ENCODE data around the gene SASH1.

DNA sequence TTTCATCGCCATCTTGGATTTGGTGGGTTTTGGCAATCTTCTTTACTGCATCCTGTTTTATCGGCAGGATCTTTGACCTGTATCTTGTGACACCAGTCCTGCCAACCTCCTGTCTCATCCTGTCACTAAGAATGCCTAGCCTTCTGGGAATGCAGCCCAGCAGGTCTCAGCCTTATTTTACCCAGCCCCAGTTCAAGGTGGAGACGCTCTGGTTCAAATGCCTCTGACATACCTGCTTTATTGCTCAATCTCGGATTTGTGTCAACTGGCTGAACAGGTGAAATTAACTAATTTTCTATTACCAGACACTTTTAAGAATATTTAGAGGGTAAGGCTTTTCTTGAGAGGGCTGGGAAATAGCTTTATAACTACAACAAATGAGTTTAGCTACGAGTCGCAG, 102.5 kb downstream of the SASH1 start:
- TF ChIP-seq POLR2AphosphoS5 (IDR thresholded peaks at IDR 0.05; ENCODE audit: low read depth, low read length) (no peak), SIN3A (IDR thresholded peaks at IDR 0.05; ENCODE audit: low read depth) (no peak), EZH2phosphoT487 (IDR thresholded peaks at IDR 0.05; ENCODE audit: borderline replicate concordance) (no peak), POLR2A (IDR thresholded peaks at IDR 0.05; ENCODE audit: borderline replicate concordance, extremely low read depth, insufficient read depth, insufficient read length) (no peak), ZNF274 (IDR thresholded peaks at IDR 0.05; ENCODE audit: low read depth, low read length) (no peak), TCF7L2 (IDR thresholded peaks at IDR 0.05; ENCODE audit: borderline replicate concordance, extremely low read depth, insufficient read depth, insufficient read length) (no peak), ZFX (IDR thresholded peaks at IDR 0.05) (no peak)
- TF ChIP-seq, protein P1, sequence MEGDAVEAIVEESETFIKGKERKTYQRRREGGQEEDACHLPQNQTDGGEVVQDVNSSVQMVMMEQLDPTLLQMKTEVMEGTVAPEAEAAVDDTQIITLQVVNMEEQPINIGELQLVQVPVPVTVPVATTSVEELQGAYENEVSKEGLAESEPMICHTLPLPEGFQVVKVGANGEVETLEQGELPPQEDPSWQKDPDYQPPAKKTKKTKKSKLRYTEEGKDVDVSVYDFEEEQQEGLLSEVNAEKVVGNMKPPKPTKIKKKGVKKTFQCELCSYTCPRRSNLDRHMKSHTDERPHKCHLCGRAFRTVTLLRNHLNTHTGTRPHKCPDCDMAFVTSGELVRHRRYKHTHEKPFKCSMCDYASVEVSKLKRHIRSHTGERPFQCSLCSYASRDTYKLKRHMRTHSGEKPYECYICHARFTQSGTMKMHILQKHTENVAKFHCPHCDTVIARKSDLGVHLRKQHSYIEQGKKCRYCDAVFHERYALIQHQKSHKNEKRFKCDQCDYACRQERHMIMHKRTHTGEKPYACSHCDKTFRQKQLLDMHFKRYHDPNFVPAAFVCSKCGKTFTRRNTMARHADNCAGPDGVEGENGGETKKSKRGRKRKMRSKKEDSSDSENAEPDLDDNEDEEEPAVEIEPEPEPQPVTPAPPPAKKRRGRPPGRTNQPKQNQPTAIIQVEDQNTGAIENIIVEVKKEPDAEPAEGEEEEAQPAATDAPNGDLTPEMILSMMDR (IDR thresholded peaks at IDR 0.05 in 2 of 3, conservative IDR thresholded peaks at IDR 0.05 in 1 of 3; ENCODE audit: borderline replicate concordance in 1 of 3, insufficient read depth in 1 of 3, low read depth in 2 of 3, low read length in 2 of 3) = no peak
- TF ChIP-seq, protein P2, sequence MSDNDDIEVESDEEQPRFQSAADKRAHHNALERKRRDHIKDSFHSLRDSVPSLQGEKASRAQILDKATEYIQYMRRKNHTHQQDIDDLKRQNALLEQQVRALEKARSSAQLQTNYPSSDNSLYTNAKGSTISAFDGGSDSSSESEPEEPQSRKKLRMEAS (IDR thresholded peaks at IDR 0.05) = no peak
- TF ChIP-seq, protein P3, sequence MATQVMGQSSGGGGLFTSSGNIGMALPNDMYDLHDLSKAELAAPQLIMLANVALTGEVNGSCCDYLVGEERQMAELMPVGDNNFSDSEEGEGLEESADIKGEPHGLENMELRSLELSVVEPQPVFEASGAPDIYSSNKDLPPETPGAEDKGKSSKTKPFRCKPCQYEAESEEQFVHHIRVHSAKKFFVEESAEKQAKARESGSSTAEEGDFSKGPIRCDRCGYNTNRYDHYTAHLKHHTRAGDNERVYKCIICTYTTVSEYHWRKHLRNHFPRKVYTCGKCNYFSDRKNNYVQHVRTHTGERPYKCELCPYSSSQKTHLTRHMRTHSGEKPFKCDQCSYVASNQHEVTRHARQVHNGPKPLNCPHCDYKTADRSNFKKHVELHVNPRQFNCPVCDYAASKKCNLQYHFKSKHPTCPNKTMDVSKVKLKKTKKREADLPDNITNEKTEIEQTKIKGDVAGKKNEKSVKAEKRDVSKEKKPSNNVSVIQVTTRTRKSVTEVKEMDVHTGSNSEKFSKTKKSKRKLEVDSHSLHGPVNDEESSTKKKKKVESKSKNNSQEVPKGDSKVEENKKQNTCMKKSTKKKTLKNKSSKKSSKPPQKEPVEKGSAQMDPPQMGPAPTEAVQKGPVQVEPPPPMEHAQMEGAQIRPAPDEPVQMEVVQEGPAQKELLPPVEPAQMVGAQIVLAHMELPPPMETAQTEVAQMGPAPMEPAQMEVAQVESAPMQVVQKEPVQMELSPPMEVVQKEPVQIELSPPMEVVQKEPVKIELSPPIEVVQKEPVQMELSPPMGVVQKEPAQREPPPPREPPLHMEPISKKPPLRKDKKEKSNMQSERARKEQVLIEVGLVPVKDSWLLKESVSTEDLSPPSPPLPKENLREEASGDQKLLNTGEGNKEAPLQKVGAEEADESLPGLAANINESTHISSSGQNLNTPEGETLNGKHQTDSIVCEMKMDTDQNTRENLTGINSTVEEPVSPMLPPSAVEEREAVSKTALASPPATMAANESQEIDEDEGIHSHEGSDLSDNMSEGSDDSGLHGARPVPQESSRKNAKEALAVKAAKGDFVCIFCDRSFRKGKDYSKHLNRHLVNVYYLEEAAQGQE (IDR thresholded peaks at IDR 0.05; ENCODE audit: low read depth) = no peak
